GM10266 (cell line): ENCODE results near the gene CUX1.
A peak's percentile ranks its signal among the peaks of the same experiment; 100 is the strongest.

Source experiments
- DNase-seq: peaks from one replicate; pipeline ENCODE4 v3.0.0; 2012; ENCODE audit errors: extremely low spot score
- CTCF ChIP-seq: IDR thresholded peaks from 2 replicates; pipeline ENCODE4 v1.5.1; 2012; ENCODE audit warnings: mild to moderate bottlenecking, low read depth; ENCODE audit not compliant: control insufficient read depth, insufficient read depth; ENCODE audit errors: missing control alignments

CUX1 gene

GRCh38 chr7:102279537-102280400 lies 462.3 kb downstream of the CUX1 start:
- peak; percentile 95 for TF ChIP-seq CTCF
- DNase-seq, result peak; percentile 85

- no peak for TF ChIP-seq CTCF
- DNase-seq, result no peak
Observed at GRCh38 chr7:102280521-102280920, 463.1 kb downstream of the CUX1 start.

GRCh38 chr7:102281785-102282184 lies 464.4 kb downstream of the CUX1 start:
- no peak for DNase-seq
- no peak for TF ChIP-seq CTCF

- no peak for DNase-seq
- no peak for TF ChIP-seq CTCF
Observed at GRCh38 chr7:102282465-102283362, 465.3 kb downstream of the CUX1 start.

- TF ChIP-seq CTCF, result no peak
- no peak for DNase-seq
Observed at GRCh38 chr7:102283477-102284189, 466.2 kb downstream of the CUX1 start.

GRCh38 chr7:102284399-102284798 lies 467.0 kb downstream of the CUX1 start:
- no peak for DNase-seq
- no peak for TF ChIP-seq CTCF
